RWPE1 (cell line): ENCODE measurements around the gene RAP1GAP.
A peak's percentile ranks its signal among the peaks of the same experiment; 100 is the strongest.

ENCODE experiments used
- CTCF ChIA-PET: fragments of 350-600 bp; sonication (Branson Sonifier 250); formaldehyde crosslinking; extraction: SDS; loops from one replicate; lab custom pipeline; 2021; lab: Yijun Ruan, JAX
- POLR2A ChIA-PET: fragments of 400-600 bp; formaldehyde crosslinking; extraction: SDS; loops from one replicate; lab custom pipeline; 2020; ENCODE audit warnings: antibody characterized with exemption; ENCODE audit not compliant: low non-redundant PET; lab: Yijun Ruan, JAX
- DNase-seq: peaks from one replicate; pipeline ENCODE4 v3.0.0; 2012; ENCODE audit warnings: low spot score
- H3K27ac ChIP-seq: fragments of 450-650 bp; 2 replicates; pipeline ENCODE4 v1.5.1; 2017
- TF ChIP-seq, protein P1 (sequence below): fragments of 450-650 bp; conservative IDR thresholded peaks from 2 replicates; pipeline ENCODE4 v1.5.1; 2017; ENCODE audit warnings: low read depth, mild to moderate bottlenecking

RAP1GAP gene

GRCh38 chr1:21705303-21705980, 36.3 kb upstream of the RAP1GAP start:
- TF ChIP-seq, protein P1, sequence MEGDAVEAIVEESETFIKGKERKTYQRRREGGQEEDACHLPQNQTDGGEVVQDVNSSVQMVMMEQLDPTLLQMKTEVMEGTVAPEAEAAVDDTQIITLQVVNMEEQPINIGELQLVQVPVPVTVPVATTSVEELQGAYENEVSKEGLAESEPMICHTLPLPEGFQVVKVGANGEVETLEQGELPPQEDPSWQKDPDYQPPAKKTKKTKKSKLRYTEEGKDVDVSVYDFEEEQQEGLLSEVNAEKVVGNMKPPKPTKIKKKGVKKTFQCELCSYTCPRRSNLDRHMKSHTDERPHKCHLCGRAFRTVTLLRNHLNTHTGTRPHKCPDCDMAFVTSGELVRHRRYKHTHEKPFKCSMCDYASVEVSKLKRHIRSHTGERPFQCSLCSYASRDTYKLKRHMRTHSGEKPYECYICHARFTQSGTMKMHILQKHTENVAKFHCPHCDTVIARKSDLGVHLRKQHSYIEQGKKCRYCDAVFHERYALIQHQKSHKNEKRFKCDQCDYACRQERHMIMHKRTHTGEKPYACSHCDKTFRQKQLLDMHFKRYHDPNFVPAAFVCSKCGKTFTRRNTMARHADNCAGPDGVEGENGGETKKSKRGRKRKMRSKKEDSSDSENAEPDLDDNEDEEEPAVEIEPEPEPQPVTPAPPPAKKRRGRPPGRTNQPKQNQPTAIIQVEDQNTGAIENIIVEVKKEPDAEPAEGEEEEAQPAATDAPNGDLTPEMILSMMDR: no peak
- no peak overlapping the region for H3K27ac ChIP-seq
- CTCF ChIA-PET: interaction anchor here (0.6 kb wide), 3 partner anchors 13 to 419 kb away, joined by 3 read pairs; no protein-coding TSS in a partner anchor
- no peak for DNase-seq
- POLR2A ChIA-PET: no interaction called here

DNA sequence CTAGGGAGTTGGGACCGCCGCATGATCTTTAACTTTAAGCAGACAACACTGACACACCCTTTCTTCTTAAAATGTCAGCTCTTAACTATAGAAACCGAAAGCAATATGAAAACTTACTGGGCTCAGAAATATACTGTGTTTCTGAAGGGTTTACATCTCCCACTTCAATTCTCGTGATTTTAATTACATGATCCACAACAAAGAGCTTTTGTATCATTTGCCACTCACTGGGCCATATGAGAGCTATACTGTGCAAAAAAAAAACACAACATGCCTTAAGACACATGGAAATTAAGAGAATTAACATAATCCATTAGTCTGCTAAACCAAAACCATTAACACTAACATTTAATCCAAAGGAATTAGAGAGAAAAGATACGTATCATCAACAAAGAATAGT, 35.0 kb upstream of the RAP1GAP start:
- ChIA-PET POLR2A (no interaction called here), CTCF (interaction anchor here (0.7 kb wide), 1 partner anchor 10 kb away, joined by 5 read pairs; no protein-coding TSS in a partner anchor)
- TF ChIP-seq, protein P1: no peak
- H3K27ac ChIP-seq: no peak overlapping the region
- no peak for DNase-seq

DNA sequence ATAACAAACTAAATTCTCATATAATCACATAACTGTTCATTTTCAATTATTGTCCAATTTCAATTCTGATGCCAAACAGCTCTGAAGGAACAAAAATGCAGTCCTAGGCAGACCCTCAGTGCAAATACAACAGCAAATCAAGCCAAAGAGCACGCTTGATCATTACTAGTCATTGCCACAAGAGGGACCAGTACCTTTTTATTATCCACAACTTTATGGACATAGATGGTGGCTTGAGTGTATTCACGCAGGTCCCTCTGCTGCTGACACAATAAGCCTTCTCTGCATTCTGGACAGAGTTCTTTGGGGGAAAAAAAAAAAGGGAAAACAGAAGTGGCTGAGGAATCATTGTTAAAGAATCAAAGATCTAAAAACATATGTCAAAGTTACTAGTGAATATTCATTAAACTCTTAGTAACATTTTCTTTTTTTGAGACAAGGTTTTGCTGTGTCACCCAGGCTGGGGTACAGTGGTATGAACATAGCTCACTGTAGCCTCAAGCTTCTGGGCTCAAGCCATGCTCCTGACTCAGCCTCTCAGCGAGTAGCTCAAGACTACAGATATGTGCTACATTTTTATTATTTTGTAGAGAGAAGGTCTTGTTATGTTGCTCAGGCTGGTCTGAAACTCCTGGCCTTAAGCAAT, 34.3 kb upstream of the RAP1GAP start:
- peak; percentile 18 for DNase-seq
- H3K27ac ChIP-seq: no peak overlapping the region
- TF ChIP-seq, protein P1: peak; percentile 46
- CTCF ChIA-PET: interaction anchor here (0.6 to 1.2 kb wide), 5 partner anchors 11 to 368 kb away, joined by 3 to 5 read pairs (median 4); no protein-coding TSS in a partner anchor
- POLR2A ChIA-PET: no interaction called here

DNA sequence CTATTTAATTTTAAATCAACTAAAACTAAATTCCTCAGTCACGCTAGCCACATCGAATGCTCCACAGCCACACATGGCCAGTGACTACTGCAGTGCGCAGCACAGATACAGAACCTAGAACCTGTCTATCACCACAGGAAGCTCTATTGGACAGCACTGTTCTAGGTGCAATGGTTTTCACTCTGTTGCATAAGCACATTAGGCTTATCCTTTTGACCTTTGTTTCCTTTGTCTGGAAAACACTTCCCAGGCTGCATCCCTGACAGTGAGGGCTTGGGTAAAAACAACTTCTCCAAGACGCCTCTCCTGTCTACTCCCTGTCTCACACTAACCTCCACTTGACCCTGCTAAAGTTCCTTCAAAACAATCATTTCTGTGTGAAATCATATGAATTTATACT, 33.6 kb upstream of the RAP1GAP start:
- ChIA-PET CTCF (interaction anchor here (0.5 to 1.2 kb wide), 6 partner anchors 12 to 369 kb away, joined by 3 to 5 read pairs (median 3); no protein-coding TSS in a partner anchor), POLR2A (no interaction called here)
- no peak overlapping the region for H3K27ac ChIP-seq
- TF ChIP-seq, protein P1: no peak
- DNase-seq: no peak

- CTCF ChIA-PET: no interaction called here
- TF ChIP-seq, protein P1: no peak
- H3K27ac ChIP-seq: no peak overlapping the region
- DNase-seq: no peak
- POLR2A ChIA-PET: no interaction called here
These were observed 32.2 kb upstream of the RAP1GAP start for GRCh38 chr1:21701401-21701800.

DNA sequence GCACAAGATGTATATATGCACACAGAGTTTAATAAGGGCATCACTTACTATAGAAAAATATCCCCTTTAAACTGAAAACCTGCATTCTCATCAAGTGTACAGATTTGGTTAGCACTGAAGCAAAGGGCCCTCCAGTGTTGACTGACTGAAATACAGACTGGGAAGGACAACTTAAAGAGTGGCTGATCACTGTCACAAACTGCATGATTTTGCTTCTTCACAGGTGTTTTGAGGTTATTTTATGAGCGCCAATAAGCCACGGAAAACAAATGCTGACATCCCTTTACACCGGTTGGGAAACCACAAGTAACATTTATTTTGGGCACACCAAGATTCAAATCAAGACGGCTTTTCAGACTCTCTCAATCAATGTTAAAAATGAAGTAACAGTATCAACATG, 30.9 kb upstream of the RAP1GAP start:
- POLR2A ChIA-PET: no interaction called here
- CTCF ChIA-PET: no interaction called here
- DNase-seq: no peak
- no peak overlapping the region for H3K27ac ChIP-seq
- TF ChIP-seq, protein P1: no peak
